ENCODE results near the gene HOXB2. TPM values are rescaled to one million over a fixed set of nuclear protein-coding genes. Genes with fewer than 3 reads are reported as not detected.

The HOXB2 gene
- total RNA-seq, 1 donor from 2014 or later: 5.6 TPM

- DNase-seq: no peak
Observed at GRCh38 chr17:48565022-48565554, 20.2 kb upstream of the HOXB2 start.

GRCh38 chr17:48564188-48565021, 19.5 kb upstream of the HOXB2 start:
- peaks cover 52% of the 10 kb centered on the region for H3K4me1 ChIP-seq
- H3K27me3 ChIP-seq (ENCODE audit: low read depth): peaks cover 60% of the 10 kb centered on the region
- ATAC-seq (peak; percentile 25 to 31), DNase-seq (no peak)
- no peak for TF ChIP-seq CTCF (IDR thresholded peaks at IDR 0.05)
- H3K27ac ChIP-seq: peak overlapping the region; percentile 65
- H3K4me3 ChIP-seq: peak overlapping the region; percentile 39
- H3K36me3 ChIP-seq: no peaks in the 10 kb centered on the region
- H3K9me3 ChIP-seq: no peaks in the 10 kb centered on the region
- intact Hi-C loops (cut with DNase I): no loop called here

More at GRCh38 chr17:48565022-48565554, 20.2 kb upstream of the HOXB2 start:
- no peak for ATAC-seq
- peaks cover 67% of the 10 kb centered on the region for H3K27me3 ChIP-seq (ENCODE audit: low read depth)
- no peaks in the 10 kb centered on the region for H3K9me3 ChIP-seq
- peak overlapping the region; percentile 39 for H3K4me3 ChIP-seq
- TF ChIP-seq CTCF (IDR thresholded peaks at IDR 0.05): no peak
- H3K36me3 ChIP-seq: no peaks in the 10 kb centered on the region
- H3K27ac ChIP-seq: peak overlapping the region; percentile 65
- intact Hi-C loops (cut with DNase I): no loop called here
- H3K4me1 ChIP-seq: peaks cover 47% of the 10 kb centered on the region

DNA sequence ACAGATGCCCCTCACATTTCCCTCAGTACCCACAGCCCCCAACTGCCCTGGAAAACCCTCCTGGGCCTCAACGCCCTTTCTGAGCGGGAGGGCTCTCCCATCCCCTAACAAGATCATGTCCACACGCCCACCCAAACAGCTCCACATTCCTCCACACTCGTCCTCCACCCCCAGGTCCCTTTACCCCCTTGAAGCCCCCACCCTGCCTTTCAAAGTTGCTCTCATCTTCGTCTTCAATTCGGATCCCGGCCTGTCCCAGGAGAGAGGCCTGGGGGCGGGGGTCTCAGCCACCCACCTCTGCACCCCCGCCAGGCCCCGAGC, 18.9 kb upstream of the HOXB2 start:
- Histone ChIP-seq H3K4me1 (peaks cover 53% of the 10 kb centered on the region), H3K36me3 (no peaks in the 10 kb centered on the region), H3K27ac (peak overlapping the region; percentile 65), H3K9me3 (no peaks in the 10 kb centered on the region), H3K27me3 (ENCODE audit: low read depth) (peaks cover 55% of the 10 kb centered on the region), H3K4me3 (peak overlapping the region; percentile 39)
- intact Hi-C loops (cut with DNase I): no loop called here
- TF ChIP-seq CTCF (IDR thresholded peaks at IDR 0.05): no peak
- DNase-seq: no peak
- no peak for ATAC-seq

DNA sequence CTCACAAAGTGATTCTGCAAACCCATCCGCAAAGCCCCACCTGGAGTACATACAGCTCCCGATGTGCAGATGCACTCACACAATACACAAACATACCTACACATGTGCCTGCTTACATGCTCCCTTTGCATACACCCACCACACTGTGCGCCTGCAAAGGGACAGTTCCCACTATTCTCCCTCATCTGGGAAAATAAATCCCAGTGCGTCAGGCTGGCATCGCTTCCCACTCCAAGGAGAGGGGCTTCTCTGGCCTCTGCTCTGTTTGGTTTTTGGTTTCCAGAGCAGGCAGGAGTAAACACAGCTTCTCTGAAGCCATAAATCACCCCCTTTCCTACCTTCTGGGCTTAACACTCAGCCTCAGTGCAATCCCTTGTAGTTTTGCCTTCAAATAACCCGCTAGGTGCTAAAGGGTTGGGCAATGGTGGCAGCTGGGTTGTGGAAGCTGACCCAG, 18.5 kb upstream of the HOXB2 start:
- Histone ChIP-seq H3K27me3 (ENCODE audit: low read depth) (peaks cover 51% of the 10 kb centered on the region), H3K36me3 (no peaks in the 10 kb centered on the region)
- no peak for DNase-seq

DNA sequence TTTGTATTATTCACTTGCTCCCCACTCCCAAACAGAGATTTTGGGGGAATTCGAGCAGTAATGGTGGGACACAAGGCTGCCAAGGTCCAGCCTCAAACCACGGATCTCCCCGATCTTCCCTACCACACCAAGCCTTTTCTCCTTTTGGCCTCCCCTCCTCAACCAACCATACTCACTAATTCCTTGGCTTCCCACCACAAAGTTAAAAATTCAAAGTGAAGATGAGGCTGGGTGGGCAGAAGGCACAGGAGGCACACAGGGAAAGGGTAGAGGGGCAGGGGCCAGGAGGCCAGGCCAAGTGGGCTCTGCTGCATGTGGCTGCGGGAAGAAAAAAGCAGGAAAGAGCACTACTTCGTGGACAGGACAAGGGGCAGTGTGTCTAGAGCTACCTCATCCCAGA, 18.0 kb upstream of the HOXB2 start:
- no peak for TF ChIP-seq CTCF (IDR thresholded peaks at IDR 0.05)
- Histone ChIP-seq H3K4me1 (peaks cover 51% of the 10 kb centered on the region), H3K27me3 (ENCODE audit: low read depth) (peaks cover 46% of the 10 kb centered on the region), H3K4me3 (no peak overlapping the region), H3K9me3 (no peaks in the 10 kb centered on the region), H3K36me3 (no peaks in the 10 kb centered on the region), H3K27ac (peak overlapping the region; percentile 11)
- no peak for DNase-seq
- ATAC-seq: no peak
- intact Hi-C loops (cut with DNase I): no loop called here

More for the DNA sequence above, 18.5 kb upstream of the HOXB2 start:
- Histone ChIP-seq H3K4me3 (peak overlapping the region; percentile 39), H3K9me3 (no peaks in the 10 kb centered on the region), H3K4me1 (peaks cover 53% of the 10 kb centered on the region), H3K27ac (peak overlapping the region; percentile 65)
- no peak for TF ChIP-seq CTCF (IDR thresholded peaks at IDR 0.05)
- ATAC-seq: no peak
- intact Hi-C loops (cut with DNase I): no loop called here

All from lower lobe of right lung (tissue), 2 donors.